ENCODE measurements around the gene PDE11A. TPM values are rescaled to one million over a fixed set of nuclear protein-coding genes. Genes with fewer than 3 reads are reported as not detected.

The PDE11A gene
- total RNA-seq, 1 experiment from 2014 or later = 0.43 TPM

- Histone ChIP-seq H3K27me3 (no peaks in the 10 kb centered on the region), H3K4me3 (no peak overlapping the region), H3K9me3 (replicated peaks) (no peaks in the 10 kb centered on the region), H3K4me1 (peaks cover 31% of the 10 kb centered on the region), H3K36me3 (no peaks in the 10 kb centered on the region), H3K27ac (no peak overlapping the region)
- peak in 1 of 2 experiments; percentile 53 for DNase-seq
Measured at GRCh38 chr2:177756336-177756735, 316.2 kb downstream of the PDE11A start.

GRCh38 chr2:177754492-177754873 lies 318.1 kb downstream of the PDE11A start:
- Histone ChIP-seq H3K9me3 (replicated peaks) (no peaks in the 10 kb centered on the region), H3K27ac (no peak overlapping the region), H3K36me3 (no peaks in the 10 kb centered on the region)

GRCh38 chr2:177753682-177754491 lies 318.7 kb downstream of the PDE11A start:
- H3K36me3 ChIP-seq = no peaks in the 10 kb centered on the region
- no peak overlapping the region for H3K4me3 ChIP-seq
- no peaks in the 10 kb centered on the region for H3K9me3 ChIP-seq (replicated peaks)
- no peaks in the 10 kb centered on the region for H3K27me3 ChIP-seq
- H3K4me1 ChIP-seq = peaks cover 24% of the 10 kb centered on the region
- peak; percentile 71 to 76 for DNase-seq
- H3K27ac ChIP-seq = no peak overlapping the region

More at GRCh38 chr2:177754492-177754873, 318.1 kb downstream of the PDE11A start:
- no peak for DNase-seq
- Histone ChIP-seq H3K4me3 (no peak overlapping the region), H3K4me1 (peaks cover 30% of the 10 kb centered on the region), H3K27me3 (no peaks in the 10 kb centered on the region)

- no peak overlapping the region for H3K27ac ChIP-seq
- H3K9me3 ChIP-seq (replicated peaks) = no peaks in the 10 kb centered on the region
- no peaks in the 10 kb centered on the region for H3K27me3 ChIP-seq
- H3K4me1 ChIP-seq = no peaks in the 10 kb centered on the region
- H3K4me3 ChIP-seq = no peak overlapping the region
- H3K36me3 ChIP-seq = no peaks in the 10 kb centered on the region
- no peak for DNase-seq
Measured at GRCh38 chr2:177748360-177748759, 324.2 kb downstream of the PDE11A start.

GRCh38 chr2:177747384-177747783 lies 325.2 kb downstream of the PDE11A start:
- no peak for DNase-seq
- H3K27ac ChIP-seq = no peak overlapping the region
- H3K9me3 ChIP-seq (replicated peaks) = no peaks in the 10 kb centered on the region
- no peaks in the 10 kb centered on the region for H3K4me1 ChIP-seq
- no peaks in the 10 kb centered on the region for H3K27me3 ChIP-seq
- H3K4me3 ChIP-seq = no peak overlapping the region
- H3K36me3 ChIP-seq = no peaks in the 10 kb centered on the region

GRCh38 chr2:177746358-177746757 lies 326.2 kb downstream of the PDE11A start:
- Histone ChIP-seq H3K4me3 (no peak overlapping the region), H3K9me3 (replicated peaks) (no peaks in the 10 kb centered on the region), H3K27ac (no peak overlapping the region), H3K36me3 (no peaks in the 10 kb centered on the region), H3K27me3 (no peaks in the 10 kb centered on the region), H3K4me1 (no peaks in the 10 kb centered on the region)
- DNase-seq = no peak

GRCh38 chr2:177745531-177745930 lies 327.0 kb downstream of the PDE11A start:
- H3K27ac ChIP-seq = no peak overlapping the region
- no peak for DNase-seq
- H3K9me3 ChIP-seq (replicated peaks) = no peaks in the 10 kb centered on the region
- no peak overlapping the region for H3K4me3 ChIP-seq
- H3K36me3 ChIP-seq = no peaks in the 10 kb centered on the region
- no peaks in the 10 kb centered on the region for H3K4me1 ChIP-seq
- H3K27me3 ChIP-seq = no peaks in the 10 kb centered on the region

GRCh38 chr2:177742851-177743250 lies 329.7 kb downstream of the PDE11A start:
- Histone ChIP-seq H3K4me3 (no peak overlapping the region), H3K9me3 (replicated peaks) (no peaks in the 10 kb centered on the region), H3K36me3 (no peaks in the 10 kb centered on the region), H3K4me1 (no peaks in the 10 kb centered on the region), H3K27ac (no peak overlapping the region), H3K27me3 (no peaks in the 10 kb centered on the region)
- no peak for DNase-seq

GRCh38 chr2:177741866-177742265 lies 330.7 kb downstream of the PDE11A start:
- Histone ChIP-seq H3K27ac (no peak overlapping the region), H3K36me3 (no peaks in the 10 kb centered on the region), H3K9me3 (replicated peaks) (no peaks in the 10 kb centered on the region), H3K4me3 (no peak overlapping the region), H3K27me3 (no peaks in the 10 kb centered on the region), H3K4me1 (no peaks in the 10 kb centered on the region)
- DNase-seq = no peak

GRCh38 chr2:177740700-177741099 lies 331.9 kb downstream of the PDE11A start:
- no peaks in the 10 kb centered on the region for H3K27me3 ChIP-seq
- DNase-seq = no peak
- no peaks in the 10 kb centered on the region for H3K36me3 ChIP-seq
- H3K4me1 ChIP-seq = no peaks in the 10 kb centered on the region
- no peak overlapping the region for H3K27ac ChIP-seq
- no peaks in the 10 kb centered on the region for H3K9me3 ChIP-seq (replicated peaks)
- no peak overlapping the region for H3K4me3 ChIP-seq

GRCh38 chr2:177738461-177739235 lies 333.9 kb downstream of the PDE11A start:
- H3K36me3 ChIP-seq = no peaks in the 10 kb centered on the region
- H3K4me3 ChIP-seq = no peak overlapping the region
- no peak for DNase-seq
- no peaks in the 10 kb centered on the region for H3K27me3 ChIP-seq
- H3K27ac ChIP-seq = no peak overlapping the region
- H3K9me3 ChIP-seq (replicated peaks) = no peaks in the 10 kb centered on the region
- no peaks in the 10 kb centered on the region for H3K4me1 ChIP-seq

GRCh38 chr2:177735318-177735803 lies 337.2 kb downstream of the PDE11A start:
- H3K36me3 ChIP-seq = no peaks in the 10 kb centered on the region
- H3K27me3 ChIP-seq = no peaks in the 10 kb centered on the region
- no peaks in the 10 kb centered on the region for H3K4me1 ChIP-seq
- H3K27ac ChIP-seq = no peak overlapping the region
- no peak overlapping the region for H3K4me3 ChIP-seq
- H3K9me3 ChIP-seq (replicated peaks) = no peaks in the 10 kb centered on the region
- DNase-seq = no peak

GRCh38 chr2:177733322-177733855 lies 339.2 kb downstream of the PDE11A start:
- Histone ChIP-seq H3K36me3 (no peaks in the 10 kb centered on the region), H3K9me3 (replicated peaks) (no peaks in the 10 kb centered on the region), H3K27me3 (no peaks in the 10 kb centered on the region), H3K4me3 (no peak overlapping the region), H3K27ac (no peak overlapping the region), H3K4me1 (peaks cover 7% of the 10 kb centered on the region)
- no peak for DNase-seq

GRCh38 chr2:177731384-177731783 lies 341.2 kb downstream of the PDE11A start:
- H3K27me3 ChIP-seq = no peaks in the 10 kb centered on the region
- no peak overlapping the region for H3K27ac ChIP-seq
- H3K4me3 ChIP-seq = no peak overlapping the region
- DNase-seq = no peak
- H3K36me3 ChIP-seq = no peaks in the 10 kb centered on the region
- H3K4me1 ChIP-seq = peaks cover 7% of the 10 kb centered on the region
- no peaks in the 10 kb centered on the region for H3K9me3 ChIP-seq (replicated peaks)

- Histone ChIP-seq H3K9me3 (replicated peaks) (no peaks in the 10 kb centered on the region), H3K4me1 (peaks cover 7% of the 10 kb centered on the region), H3K27ac (no peak overlapping the region), H3K4me3 (no peak overlapping the region), H3K36me3 (no peaks in the 10 kb centered on the region), H3K27me3 (no peaks in the 10 kb centered on the region)
- DNase-seq = no peak
Measured at GRCh38 chr2:177730792-177731191, 341.8 kb downstream of the PDE11A start.
